K562 (cell line): Measurements from ENCODE around the gene HSPA1L. TPM values are rescaled to one million over a fixed set of nuclear protein-coding genes. Genes with fewer than 3 reads are reported as not detected.
A peak's percentile ranks its signal among the peaks of the same experiment; 100 is the strongest.

Experiments used
- CREBBP ChIP-seq: IDR thresholded peaks from one replicate; pipeline ENCODE4 v1.6.1; 2012; ENCODE audit warnings: low read depth, mild to moderate bottlenecking, control low read depth, inconsistent platforms, low read length
- DMBX1 ChIP-seq: fragments of 250-450 bp; sonication (Bioruptor Pico); IDR thresholded peaks from 2 replicates; pipeline ENCODE4 v1.8.0; 2022; ENCODE audit warnings: inconsistent platforms, mild to moderate bottlenecking, moderate library complexity, borderline replicate concordance
- GTF3C2 ChIP-seq: IDR thresholded peaks from 3 replicates; pipeline ENCODE4 v1.6.1; 2011; ENCODE audit warnings: borderline replicate concordance, mild to moderate bottlenecking, moderate library complexity; ENCODE audit not compliant: insufficient read length; ENCODE audit errors: extremely low read depth
- HOMEZ ChIP-seq: fragments of 250-450 bp; sonication (Bioruptor Pico); IDR thresholded peaks from 2 replicates; pipeline ENCODE4 v1.4.0; 2020; ENCODE audit warnings: mild to moderate bottlenecking, moderate library complexity
- MEF2D ChIP-seq: conservative IDR thresholded peaks from 2 replicates; pipeline ENCODE4 v1.6.1; 2016; ENCODE audit warnings: low read depth, missing genetic modification characterization, missing compliant biosample characterization
- NEUROD1 ChIP-seq: fragments of 150-350 bp; IDR thresholded peaks from 2 replicates; pipeline ENCODE4 v1.6.1; 2014; ENCODE audit warnings: borderline replicate concordance, low read length, low read depth; ENCODE audit not compliant: partially characterized antibody
- NFIX ChIP-seq: fragments of 250-450 bp; sonication (Bioruptor Pico); IDR thresholded peaks from 2 replicates; pipeline ENCODE4 v1.4.0; 2020; ENCODE audit warnings: low read depth, mild to moderate bottlenecking, moderate library complexity
- PHTF2 ChIP-seq: fragments of 250-450 bp; sonication (Bioruptor Pico); IDR thresholded peaks from 2 replicates; pipeline ENCODE4 v1.5.0; 2021; ENCODE audit warnings: mild to moderate bottlenecking
- RBM34 ChIP-seq: fragments of 200-400 bp; formaldehyde crosslinking; IDR thresholded peaks from 2 replicates; pipeline ENCODE4 v1.6.1; 2018; ENCODE audit warnings: low read length, borderline replicate concordance; ENCODE audit not compliant: insufficient read depth
- RBM39 ChIP-seq: fragments of 200-400 bp; formaldehyde crosslinking; optimal IDR thresholded peaks from 2 replicates; pipeline ENCODE3; 2018; ENCODE audit warnings: low read depth, low read length
- RNF219 ChIP-seq: fragments of 250-450 bp; sonication (Bioruptor Pico); IDR thresholded peaks from 2 replicates; pipeline ENCODE4 v1.5.0; 2022; ENCODE audit warnings: mild to moderate bottlenecking
- SIRT6 ChIP-seq: IDR thresholded peaks from one replicate; pipeline ENCODE4 v1.6.1; 2012; ENCODE audit warnings: low read depth, mild to moderate bottlenecking, control low read depth, inconsistent platforms, low read length, moderate library complexity
- SMARCB1 ChIP-seq: IDR thresholded peaks from 2 replicates; pipeline ENCODE4 v1.6.1; 2011; ENCODE audit warnings: improper control_type of control experiment, low read depth; ENCODE audit not compliant: insufficient read length
- SPI1 ChIP-seq: IDR thresholded peaks from 2 replicates; pipeline ENCODE4 v1.6.1; 2011; ENCODE audit warnings: low read depth, low read length, control low read depth, borderline replicate concordance
- TAL1 ChIP-seq: fragments of 450-650 bp; IDR thresholded peaks from 2 replicates; pipeline ENCODE4 v1.6.1; 2016; ENCODE audit warnings: mild to moderate bottlenecking
- ZBTB26 ChIP-seq: fragments of 450-650 bp; formaldehyde crosslinking; IDR thresholded peaks from 2 replicates; pipeline ENCODE4 v1.4.0; 2022; ENCODE audit warnings: missing genetic modification characterization
- ZBTB7A ChIP-seq: IDR thresholded peaks from 2 replicates; pipeline ENCODE4 v1.6.1; 2011; ENCODE audit warnings: low read depth, mild to moderate bottlenecking, low read length, moderate library complexity, borderline replicate concordance; ENCODE audit not compliant: control insufficient read depth
- ZNF316 ChIP-seq: fragments of 450-650 bp; IDR thresholded peaks from 2 replicates; pipeline ENCODE4 v1.6.1; 2016
- ZNF324 ChIP-seq: fragments of 250-450 bp; sonication (Bioruptor Pico); IDR thresholded peaks from 2 replicates; pipeline ENCODE4 v1.4.0; 2020; ENCODE audit warnings: mild to moderate bottlenecking
- polyA plus RNA-seq, 8 experiments: library from polyadenylated mRNA; depleted of rRNA in 4 of 8; stranded (reverse) in 5 of 8; unstranded in 3 of 8; fragments of >200 nt; fragmentation: Nextera tagmentation in 2 of 8; fragmentation: Illumina TruSeq in 1 of 8; extraction: Ambion mirVana in 2 of 8; extraction: Trizol in 1 of 8; gene quantifications; 2 replicates each; pipeline versions ENCODE4 v1.2.1 to v1.2.3, GENCODE V29; 2011 to 2014; ENCODE audit warnings: inconsistent platforms in 1 of 8, missing spikeins in 1 of 8
- total RNA-seq, 7 experiments: library from RNA; depleted of rRNA in 6 of 7; stranded (reverse); fragments of >200 nt in 6 of 7; fragmentation: Illumina TruSeq in 2 of 7; extraction: Trizol in 2 of 7; gene quantifications; 2 replicates each; pipeline versions ENCODE4 v1.2.1 to v1.2.3, GENCODE V29; 2011 to 2021; ENCODE audit warnings: low replicate concordance in 1 of 7

The HSPA1L gene
- total and polyA plus RNA-seq, 9 of the 15 experiments (the other 6 are each of a cell fraction or from before 2014, with no cell fraction given), result 0.14 to 2.1 (median 1.3) TPM

GRCh38 chr6:31822036-31822821 lies 7.1 kb upstream of the HSPA1L start (continued):
- TF ChIP-seq ZNF324 (CRISPR knock-in tag) (peak; percentile 58), ZBTB26 (CRISPR knock-in tag) (no peak; the same call in 1 of the 2 replicates), ZBTB7A (peak; percentile 66; the same call in 1 of the 2 replicates), RNF219 (no peak; the same call in 1 of the 2 replicates), SIRT6 (peak; percentile 76), MEF2D (peak; percentile 70), NFIX (CRISPR knock-in tag) (no peak; the same call in 1 of the 2 replicates), SMARCB1 (no peak), PHTF2 (peak; percentile 84; the same call in 1 of the 2 replicates), SPI1 (no peak), RBM39 (no peak), DMBX1 (peak; percentile 49; the same call in 1 of the 2 replicates), RBM34 (no peak), GTF3C2 (no peak), ZNF316 (peak; percentile 99), NEUROD1 (peak; percentile 44), CREBBP (no peak), TAL1 (no peak), HOMEZ (peak; percentile 70; the same call in 1 of the 2 replicates)
